Choroid plexus epithelial cell (primary cell): ENCODE data around the gene NUP37.
"Not testable (repeated sequence)": the region's sequence is repeated elsewhere in the genome, so short reads cannot be mapped to it uniquely, and the experiment has no call there.

ENCODE experiments used
- DNase-seq: peaks from one replicate; pipeline ENCODE4 v3.0.0-alpha.2; 2010; ENCODE audit warnings: low read depth
- H3K4me3 ChIP-seq: 2 replicates; pipeline ENCODE4 v1.5.1; 2011; ENCODE audit warnings: low read depth, mild to moderate bottlenecking, control low read depth, low read length, moderate library complexity
- CTCF ChIP-seq: conservative IDR thresholded peaks from 2 replicates; pipeline ENCODE4 v1.5.1; 2011; ENCODE audit warnings: low read depth, mild to moderate bottlenecking, control low read depth, inconsistent platforms, low read length, moderate library complexity

NUP37 gene

DNA sequence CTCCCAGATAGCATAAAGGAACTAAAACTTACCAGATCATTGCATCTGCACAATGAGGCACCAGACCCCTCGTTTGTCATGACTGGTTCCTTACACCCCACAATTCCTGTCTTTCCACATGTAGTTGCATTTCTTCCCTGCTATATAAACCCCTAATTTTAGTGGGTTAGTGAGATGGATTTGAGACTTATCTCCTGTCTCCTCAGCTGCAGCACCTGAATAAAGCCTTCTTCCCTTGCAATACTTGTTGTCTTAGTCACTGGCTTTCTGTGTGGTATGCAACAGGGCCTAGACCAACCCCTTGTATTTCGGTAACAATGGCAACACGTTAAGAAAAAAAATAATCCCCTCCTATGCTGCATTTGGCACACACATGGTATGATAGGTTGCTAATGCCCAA lies 13.0 kb downstream of the NUP37 start:
- TF ChIP-seq CTCF, result no peak
- no peak overlapping the region for H3K4me3 ChIP-seq

GRCh38 chr12:102096855-102097254 lies 23.1 kb downstream of the NUP37 start:
- no peak for DNase-seq
- no peak for TF ChIP-seq CTCF
- no peak overlapping the region for H3K4me3 ChIP-seq

More for the DNA sequence above, 13.0 kb downstream of the NUP37 start:
- DNase-seq, result no peak

GRCh38 chr12:102095677-102096263 lies 24.1 kb downstream of the NUP37 start:
- H3K4me3 ChIP-seq, result no peak overlapping the region
- TF ChIP-seq CTCF, result peak; percentile 66
- peak; percentile 72 for DNase-seq

GRCh38 chr12:102093319-102093718 lies 26.6 kb downstream of the NUP37 start:
- no peak overlapping the region for H3K4me3 ChIP-seq
- peak; percentile 57 for DNase-seq
- TF ChIP-seq CTCF, result no peak

GRCh38 chr12:102089228-102089835 lies 30.6 kb downstream of the NUP37 start:
- H3K4me3 ChIP-seq, DNase-seq: not testable (repeated sequence)

DNA sequence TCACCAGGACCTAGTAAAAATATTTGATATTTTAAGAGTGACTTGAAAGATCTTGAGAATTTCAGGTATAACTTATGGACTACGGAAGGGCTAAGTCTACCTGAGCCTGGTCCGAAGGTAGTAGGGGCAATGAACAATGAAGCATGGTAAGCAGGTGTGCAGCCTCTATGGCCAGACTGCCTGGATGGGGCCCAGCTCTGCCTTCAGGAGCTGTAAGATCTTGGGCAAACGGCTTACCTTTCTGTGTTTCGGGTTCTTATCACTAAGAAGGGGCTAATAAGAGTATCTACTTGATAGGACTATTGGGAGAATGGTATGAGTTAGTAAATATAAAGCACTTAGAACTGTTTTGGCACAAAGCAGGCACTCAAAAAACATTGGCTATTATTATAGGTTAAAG lies 39.1 kb downstream of the NUP37 start:
- TF ChIP-seq CTCF, result no peak
- DNase-seq, result no peak
- no peak overlapping the region for H3K4me3 ChIP-seq

GRCh38 chr12:102072092-102072491 lies 47.8 kb downstream of the NUP37 start:
- H3K4me3 ChIP-seq, DNase-seq: not testable (repeated sequence)

- TF ChIP-seq CTCF, result no peak
- DNase-seq, result no peak
- H3K4me3 ChIP-seq, result no peak overlapping the region
Observed at GRCh38 chr12:102069707-102070106, 50.2 kb downstream of the NUP37 start.
